MM.1S (cell line): Measurements from ENCODE around the gene RASAL2.

Experiments used
- DNase-seq: peaks from one replicate; pipeline ENCODE4 v3.0.0-alpha.2; 2015
- H2AFZ ChIP-seq: fragments of 300-600 bp; sonication (generic); 2 replicates; pipeline ENCODE4 v1.6.0; 2016; ENCODE audit warnings: antibody characterized with exemption, low read length
- H3F3A ChIP-seq: fragments of 300-600 bp; sonication (generic); 2 replicates; pipeline ENCODE4 v1.6.1; 2016; ENCODE audit warnings: mild to moderate bottlenecking, antibody characterized with exemption, low read length, moderate library complexity, mixed read lengths; ENCODE audit not compliant: insufficient read depth
- H3K27ac ChIP-seq: fragments of 300-600 bp; sonication (generic); 2 replicates; pipeline ENCODE4 v1.5.1; 2016; ENCODE audit warnings: mild to moderate bottlenecking, low read length
- H3K27me3 ChIP-seq: fragments of 300-600 bp; sonication (generic); replicated peaks from 2 replicates; pipeline ENCODE4 v1.6.0; 2016; ENCODE audit warnings: low read length; ENCODE audit not compliant: insufficient read depth
- H3K36me3 ChIP-seq: fragments of 300-600 bp; sonication (generic); replicated peaks from 2 replicates; pipeline ENCODE4 v1.6.1; 2016; ENCODE audit warnings: mild to moderate bottlenecking, low read length, mixed read lengths; ENCODE audit not compliant: insufficient read depth
- H3K4me1 ChIP-seq: fragments of 300-600 bp; sonication (generic); 2 replicates; pipeline ENCODE4 v1.6.1; 2016; ENCODE audit warnings: low read length, mixed read lengths
- H3K4me2 ChIP-seq: fragments of 300-600 bp; sonication (generic); 2 replicates; pipeline ENCODE4 v1.6.0; 2016; ENCODE audit warnings: low read depth, low read length
- H3K4me3 ChIP-seq: fragments of 300-600 bp; sonication (generic); 2 replicates; pipeline ENCODE4 v1.5.1; 2016; ENCODE audit warnings: low read length, mixed read lengths
- H3K79me2 ChIP-seq: fragments of 300-600 bp; sonication (generic); 2 replicates; pipeline ENCODE4 v1.6.1; 2016; ENCODE audit warnings: mixed run types, low read length, mixed read lengths
- H3K9ac ChIP-seq: fragments of 300-600 bp; sonication (generic); 2 replicates; pipeline ENCODE4 v1.6.1; 2016; ENCODE audit warnings: low read length, mixed read lengths
- H3K9me2 ChIP-seq: fragments of 300-600 bp; sonication (generic); replicated peaks from 2 replicates; pipeline ENCODE4 v1.6.1; 2016; ENCODE audit warnings: mild to moderate bottlenecking, low read length, mixed read lengths; ENCODE audit not compliant: insufficient read depth
- H3K9me3 ChIP-seq: fragments of 300-600 bp; sonication (generic); replicated peaks from 2 replicates; pipeline ENCODE4 v1.6.1; 2016; ENCODE audit warnings: mild to moderate bottlenecking, low read length, mixed read lengths; ENCODE audit not compliant: insufficient read depth
- H4K20me1 ChIP-seq: fragments of 300-600 bp; sonication (generic); 2 replicates; pipeline ENCODE4 v1.6.1; 2016; ENCODE audit warnings: mild to moderate bottlenecking, low read length, moderate library complexity, mixed read lengths; ENCODE audit not compliant: insufficient read depth
- EZH2 ChIP-seq: fragments of 300-600 bp; sonication (generic); optimal IDR thresholded peaks from 2 replicates; pipeline ENCODE3; 2017; ENCODE audit warnings: low read depth, mild to moderate bottlenecking, antibody characterized with exemption, low read length, mixed read lengths
- EZH2phosphoT487 ChIP-seq: fragments of 300-600 bp; sonication (generic); IDR thresholded peaks from 2 replicates; pipeline ENCODE4 v1.6.1; 2018; ENCODE audit warnings: antibody characterized with exemption, low read length
- TF ChIP-seq, protein P1 (sequence below): fragments of 300-600 bp; sonication (generic); IDR thresholded peaks from 2 replicates; pipeline ENCODE4 v1.5.1; 2016; ENCODE audit warnings: antibody characterized with exemption, low read length, mixed read lengths

Gene RASAL2

DNA sequence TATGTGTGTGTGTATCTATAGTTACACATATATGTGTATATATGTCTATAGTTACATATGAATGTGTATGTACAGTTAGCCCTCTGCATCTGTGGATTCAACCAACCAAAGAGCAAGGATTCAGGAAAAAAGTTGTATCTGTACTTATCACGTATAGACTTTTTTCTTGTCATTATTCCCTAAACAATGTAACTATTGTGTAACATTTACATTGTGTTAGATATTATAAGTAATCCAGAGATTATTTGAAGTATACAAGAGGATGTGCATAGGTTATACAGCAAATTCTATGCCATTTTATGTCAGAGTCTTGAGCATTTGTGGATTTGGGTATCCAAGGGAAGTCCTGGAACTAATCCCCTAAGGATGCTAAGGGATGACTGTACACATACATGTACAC is 71.3 kb downstream of the RASAL2 start:
- H3K9ac ChIP-seq: no peak overlapping the region
- H3K4me1 ChIP-seq: no peaks in the 10 kb centered on the region
- no peak overlapping the region for H3K4me3 ChIP-seq
- no peaks in the 10 kb centered on the region for H3K9me3 ChIP-seq
- no peaks in the 10 kb centered on the region for H3K27me3 ChIP-seq
- no peaks in the 10 kb centered on the region for H3K36me3 ChIP-seq
- no peak overlapping the region for H3K4me2 ChIP-seq
- no peaks in the 10 kb centered on the region for H3F3A ChIP-seq
- TF ChIP-seq EZH2 (no peak), EZH2phosphoT487 (no peak)
- TF ChIP-seq, protein P1, sequence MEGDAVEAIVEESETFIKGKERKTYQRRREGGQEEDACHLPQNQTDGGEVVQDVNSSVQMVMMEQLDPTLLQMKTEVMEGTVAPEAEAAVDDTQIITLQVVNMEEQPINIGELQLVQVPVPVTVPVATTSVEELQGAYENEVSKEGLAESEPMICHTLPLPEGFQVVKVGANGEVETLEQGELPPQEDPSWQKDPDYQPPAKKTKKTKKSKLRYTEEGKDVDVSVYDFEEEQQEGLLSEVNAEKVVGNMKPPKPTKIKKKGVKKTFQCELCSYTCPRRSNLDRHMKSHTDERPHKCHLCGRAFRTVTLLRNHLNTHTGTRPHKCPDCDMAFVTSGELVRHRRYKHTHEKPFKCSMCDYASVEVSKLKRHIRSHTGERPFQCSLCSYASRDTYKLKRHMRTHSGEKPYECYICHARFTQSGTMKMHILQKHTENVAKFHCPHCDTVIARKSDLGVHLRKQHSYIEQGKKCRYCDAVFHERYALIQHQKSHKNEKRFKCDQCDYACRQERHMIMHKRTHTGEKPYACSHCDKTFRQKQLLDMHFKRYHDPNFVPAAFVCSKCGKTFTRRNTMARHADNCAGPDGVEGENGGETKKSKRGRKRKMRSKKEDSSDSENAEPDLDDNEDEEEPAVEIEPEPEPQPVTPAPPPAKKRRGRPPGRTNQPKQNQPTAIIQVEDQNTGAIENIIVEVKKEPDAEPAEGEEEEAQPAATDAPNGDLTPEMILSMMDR: no peak
- no peaks in the 10 kb centered on the region for H3K79me2 ChIP-seq
- H3K27ac ChIP-seq: no peak overlapping the region
- no peak overlapping the region for H2AFZ ChIP-seq
- H3K9me2 ChIP-seq: no peaks in the 10 kb centered on the region
- no peaks in the 10 kb centered on the region for H4K20me1 ChIP-seq
- DNase-seq: no peak

DNA sequence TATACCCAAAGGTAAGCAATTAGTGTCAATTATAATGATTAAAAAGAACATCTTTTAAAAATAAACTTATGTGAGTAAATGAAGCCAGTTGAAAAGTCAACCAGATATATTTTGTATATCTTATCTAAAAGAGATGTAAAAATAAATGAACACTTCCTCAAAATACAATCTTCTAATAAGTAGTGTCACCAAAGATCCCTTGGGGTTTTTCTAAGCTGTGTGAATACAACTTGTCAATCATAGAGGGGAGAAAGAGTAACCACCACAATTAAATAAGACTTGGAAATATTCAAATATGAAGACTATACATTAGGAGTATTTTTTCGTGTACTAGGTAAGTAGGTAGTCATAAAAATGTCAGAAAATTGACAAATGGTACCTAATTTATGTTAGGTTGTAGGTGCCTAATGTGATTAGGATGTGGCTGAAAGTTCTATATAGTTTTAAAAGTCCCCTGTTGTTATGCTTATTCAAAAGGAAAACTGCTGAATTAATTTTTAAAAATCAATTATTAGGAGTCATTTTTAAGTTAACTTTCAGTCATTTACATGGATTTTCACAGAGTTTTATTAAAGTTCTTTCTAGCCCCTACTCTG is 72.6 kb downstream of the RASAL2 start:
- no peaks in the 10 kb centered on the region for H3F3A ChIP-seq
- H3K9me3 ChIP-seq: no peaks in the 10 kb centered on the region
- H3K9me2 ChIP-seq: no peaks in the 10 kb centered on the region
- no peak overlapping the region for H3K27ac ChIP-seq
- no peaks in the 10 kb centered on the region for H3K36me3 ChIP-seq
- TF ChIP-seq EZH2phosphoT487: no peak
- no peak for TF ChIP-seq EZH2
- TF ChIP-seq, protein P1: no peak
- H3K79me2 ChIP-seq: no peaks in the 10 kb centered on the region
- DNase-seq: no peak
- H3K4me3 ChIP-seq: no peak overlapping the region
- H2AFZ ChIP-seq: no peak overlapping the region
- H3K9ac ChIP-seq: no peak overlapping the region
- no peak overlapping the region for H3K4me2 ChIP-seq
- H3K27me3 ChIP-seq: no peaks in the 10 kb centered on the region
- no peaks in the 10 kb centered on the region for H3K4me1 ChIP-seq
- no peaks in the 10 kb centered on the region for H4K20me1 ChIP-seq

GRCh38 chr1:178168536-178168935 is 74.6 kb downstream of the RASAL2 start:
- Histone ChIP-seq H4K20me1 (no peaks in the 10 kb centered on the region), H3K4me3 (no peak overlapping the region), H3K9me3 (no peaks in the 10 kb centered on the region), H3K27ac (no peak overlapping the region), H3K27me3 (no peaks in the 10 kb centered on the region), H3K36me3 (no peaks in the 10 kb centered on the region), H3K4me2 (no peak overlapping the region), H3K9me2 (no peaks in the 10 kb centered on the region), H3K79me2 (no peaks in the 10 kb centered on the region), H2AFZ (no peak overlapping the region), H3K9ac (no peak overlapping the region), H3K4me1 (no peaks in the 10 kb centered on the region), H3F3A (no peaks in the 10 kb centered on the region)
- TF ChIP-seq, protein P1: no peak
- no peak for DNase-seq
